22Rv1 (cell line): ENCODE data around the gene RNF220.
"Not testable (repeated sequence)": the region's sequence is repeated elsewhere in the genome, so short reads cannot be mapped to it uniquely, and the experiment has no call there.

Source experiments
- CTCF ChIP-seq: fragments of 450-650 bp; IDR thresholded peaks from 2 replicates; pipeline ENCODE4 v1.5.1; 2017; ENCODE audit warnings: mild to moderate bottlenecking
- ZFX ChIP-seq: fragments of 450-650 bp; IDR thresholded peaks from 2 replicates; pipeline ENCODE4 v1.6.1; 2017; ENCODE audit warnings: antibody characterized with exemption, borderline replicate concordance

- not testable (repeated sequence) for TF ChIP-seq CTCF, ZFX
These were observed 97.8 kb downstream of the RNF220 start for GRCh38 chr1:44502823-44503222.
